Left ventricle myocardium superior (tissue), 1 donor: Measurements from ENCODE around the gene SATL1. TPM values are rescaled to one million over a fixed set of nuclear protein-coding genes. Genes with fewer than 3 reads are reported as not detected.
"Not testable (repeated sequence)": the region's sequence is repeated elsewhere in the genome, so short reads cannot be mapped to it uniquely, and the experiment has no call there.

ENCODE experiments used
- ATAC-seq: fragments of 200-7000 bp; cut with Tn5 transposase; one replicate; pipeline ENCODE4 v1.9.1; 2020; ENCODE audit warnings: mild to moderate bottlenecking, moderate library complexity
- DNase-seq: peaks from one replicate; pipeline ENCODE4 v3.0.0-alpha.2; 2020
- intact Hi-C: fragments of 100-400 bp; cut with micrococcal nuclease; formaldehyde crosslinking; loops from one replicate; pipeline ENCODE4 v1.11.0; 2022
- total RNA-seq: library from RNA; stranded (reverse); fragmentation: NEBNext Ultra II Directional; extraction: Animal tissue kit (Norgen Biotek cat#: 25700); gene quantifications from one replicate; pipeline ENCODE4 v1.2.1, GENCODE V29; 2021
- donor health status: DM: no; HTN: yes; CAD: no; lungs with severe emphysema.

Gene SATL1
- total RNA-seq, 1 donor from 2014 or later = not detected

- intact Hi-C loops = loop anchor here (5.0 kb wide), 1 partner anchor 430 kb away; no protein-coding TSS in a partner anchor
- DNase-seq = no peak
- no peak for ATAC-seq
Observed at GRCh38 chrX:85112293-85112692, 131.3 kb downstream of the SATL1 start.

GRCh38 chrX:85111347-85111746 is 132.2 kb downstream of the SATL1 start:
- no peak for DNase-seq
- intact Hi-C loops = loop anchor here (5.0 kb wide), 1 partner anchor 431 kb away; no protein-coding TSS in a partner anchor
- no peak for ATAC-seq

DNA sequence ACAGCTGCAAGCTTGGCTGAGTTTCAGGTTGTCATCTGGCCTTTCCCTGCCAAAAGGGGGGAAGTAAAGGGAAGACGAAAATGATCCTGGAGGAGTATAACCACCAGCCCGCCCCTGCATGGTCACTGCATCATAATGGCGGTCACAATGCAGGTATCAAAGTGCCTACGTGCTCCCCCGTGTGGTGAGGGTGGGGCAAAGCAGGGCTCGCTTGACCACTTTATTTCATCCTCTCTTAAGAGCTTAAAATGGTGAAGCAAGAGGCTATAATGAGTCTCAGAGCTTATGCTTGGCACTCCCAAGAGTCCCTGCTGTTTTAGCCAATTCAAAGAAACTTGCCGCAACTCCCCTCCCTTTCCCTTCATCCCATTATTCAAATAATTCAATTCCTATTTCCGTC is 134.3 kb downstream of the SATL1 start:
- ATAC-seq = no peak
- DNase-seq = no peak
- intact Hi-C loops = no loop called here

- ATAC-seq (no peak), DNase-seq (no peak)
- intact Hi-C loops = no loop called here
Observed at GRCh38 chrX:85108165-85108564, 135.4 kb downstream of the SATL1 start.

DNA sequence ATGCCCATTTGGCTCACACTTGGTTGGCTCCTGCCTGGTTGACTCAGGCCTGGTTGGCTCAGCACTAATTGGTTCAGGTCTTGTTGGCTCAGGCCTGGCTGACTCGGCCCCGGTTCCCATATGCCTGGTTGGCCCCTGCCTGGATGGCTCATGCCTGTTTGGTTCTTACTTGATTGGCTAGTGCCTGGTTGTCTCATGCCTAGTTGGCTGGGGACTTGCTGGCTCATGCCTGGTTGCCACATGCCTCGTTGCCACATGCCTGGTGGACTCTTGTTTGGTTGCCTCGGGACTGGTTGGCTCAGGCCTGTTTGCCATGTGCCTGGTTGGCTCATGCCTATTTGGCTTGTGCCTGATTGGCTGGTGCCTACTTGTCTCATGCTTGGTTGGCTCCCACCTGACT is 136.2 kb downstream of the SATL1 start:
- no peak for ATAC-seq
- DNase-seq = no peak
- intact Hi-C loops = no loop called here

- intact Hi-C loops = no loop called here
- no peak for DNase-seq
Observed at GRCh38 chrX:85089321-85089840, 154.2 kb downstream of the SATL1 start.

DNA sequence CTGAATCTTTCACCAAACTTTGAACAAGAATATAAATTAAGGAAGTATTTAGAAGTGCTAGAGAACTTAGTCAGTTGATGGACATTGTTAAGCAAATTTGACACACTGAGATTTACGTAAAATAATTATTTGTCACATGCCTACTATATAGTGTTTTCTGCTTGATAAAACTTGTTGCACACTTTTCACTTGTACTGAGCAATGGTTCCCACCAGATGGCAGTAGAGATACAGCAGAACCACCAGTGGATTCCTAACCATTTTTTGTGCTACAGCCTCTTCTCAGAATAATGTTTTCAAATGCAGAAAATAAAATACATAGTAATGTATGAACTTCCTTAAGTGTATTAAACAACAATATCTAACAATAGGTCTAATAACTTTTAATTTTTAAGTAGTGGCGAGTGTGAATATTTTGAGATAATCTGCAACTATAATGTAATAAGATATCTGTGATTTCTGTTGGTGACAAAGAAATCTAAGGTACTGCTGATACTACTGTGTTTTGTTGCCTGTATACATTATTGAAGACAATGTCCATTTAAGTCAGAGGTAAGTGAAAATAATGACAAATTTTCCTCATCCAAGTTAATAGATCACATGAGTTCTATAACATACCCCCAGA is 158.7 kb downstream of the SATL1 start:
- intact Hi-C loops = no loop called here
- DNase-seq (no peak), ATAC-seq (no peak)

More at GRCh38 chrX:85089321-85089840, 154.2 kb downstream of the SATL1 start:
- no peak for ATAC-seq

GRCh38 chrX:85077247-85077646 is 166.3 kb downstream of the SATL1 start:
- DNase-seq, ATAC-seq, intact Hi-C loops: not testable (repeated sequence)

GRCh38 chrX:85065512-85066198 is 177.9 kb downstream of the SATL1 start:
- no peak for ATAC-seq
- intact Hi-C loops = no loop called here

DNA sequence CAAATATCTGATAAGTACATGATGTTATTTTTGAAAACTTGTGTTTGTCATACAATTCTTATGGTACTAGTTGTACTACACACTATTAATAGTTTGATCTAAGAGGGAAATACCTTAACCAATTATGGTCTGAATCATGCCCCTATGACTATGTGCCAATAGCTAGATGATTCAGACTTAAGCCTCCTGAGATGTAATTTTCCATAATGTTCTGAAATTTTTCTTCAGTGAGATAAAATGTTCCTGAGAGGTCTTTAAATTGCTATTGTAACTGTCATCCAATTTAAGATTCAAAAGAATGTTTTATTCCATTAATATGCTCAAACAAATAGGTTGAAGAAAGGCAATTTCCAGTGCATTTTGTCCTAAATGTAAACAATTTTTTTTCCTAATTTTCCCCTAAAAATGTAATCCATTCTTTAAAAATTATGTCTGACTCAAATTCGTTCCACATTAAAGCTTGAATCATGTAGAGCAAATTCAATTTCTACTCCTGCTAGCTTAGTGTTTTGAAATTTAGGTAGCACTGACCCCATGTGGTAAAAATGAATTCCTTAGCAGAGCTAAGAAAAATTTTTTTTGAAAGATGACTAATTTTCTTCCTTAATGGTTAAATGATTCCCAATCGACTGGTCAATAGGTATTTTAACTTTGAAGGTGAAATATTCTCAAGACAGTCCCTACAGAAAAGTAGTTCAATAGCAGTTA is 190.8 kb downstream of the SATL1 start:
- DNase-seq = no peak
- intact Hi-C loops = loop anchor here (10.0 kb wide), 1 partner anchor 318 kb away; no protein-coding TSS in a partner anchor
- no peak for ATAC-seq

More at GRCh38 chrX:85065512-85066198, 177.9 kb downstream of the SATL1 start:
- DNase-seq = no peak

GRCh38 chrX:85052205-85052604 is 191.4 kb downstream of the SATL1 start:
- ATAC-seq (no peak), DNase-seq (no peak)
- intact Hi-C loops = loop anchor here (10.0 kb wide), 1 partner anchor 317 kb away; no protein-coding TSS in a partner anchor

DNA sequence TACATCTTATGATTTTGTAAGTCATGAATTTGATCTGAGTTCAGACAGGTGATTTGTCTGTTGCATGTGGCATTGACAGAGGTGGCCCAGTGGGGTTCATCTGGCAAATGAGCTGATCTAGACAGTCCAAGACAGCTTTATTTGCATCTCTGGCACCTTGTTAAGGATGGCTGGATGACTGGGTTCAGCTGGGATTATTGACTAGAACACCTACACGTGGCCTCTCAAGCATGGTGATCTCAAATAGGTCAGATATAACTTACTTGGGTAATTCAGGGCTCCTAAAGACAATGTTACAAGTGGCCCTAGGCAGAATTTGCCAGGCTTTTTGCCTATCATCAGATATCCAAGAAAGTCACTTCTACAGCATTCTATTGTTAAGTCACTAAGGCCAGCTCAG is 192.0 kb downstream of the SATL1 start:
- no peak for DNase-seq
- intact Hi-C loops = loop anchor here (10.0 kb wide), 1 partner anchor 317 kb away; no protein-coding TSS in a partner anchor
- no peak for ATAC-seq

Other genes with a start within 250 kb of the SATL1 start
- gene APOOL, start 239.9 kb downstream of the SATL1 start, total RNA-seq = 54.1 TPM
- gene ZNF711, start 212 bp upstream of the SATL1 start, total RNA-seq = 0.62 TPM
- gene POF1B, start 135.9 kb upstream of the SATL1 start, total RNA-seq = 4.4 TPM